Stimulated activated CD8-positive, alpha-beta memory T cell treated with anti-CD3 and anti-CD28 coated beads, Interleukin-4, amount 100 ng/mL, for 1 hour (primary cell): Measurements from ENCODE around the gene AP2A1.

Experiments
- DNase-seq, 2 donors: peaks; one replicate each; pipeline ENCODE4 v3.0.0-alpha.2; 2020; ENCODE audit warnings: low read depth in 2 of 2, low spot score in 1 of 2

AP2A1 gene

GRCh38 chr19:49854378-49855263, 87.8 kb downstream of the AP2A1 start:
- DNase-seq: no peak

DNA sequence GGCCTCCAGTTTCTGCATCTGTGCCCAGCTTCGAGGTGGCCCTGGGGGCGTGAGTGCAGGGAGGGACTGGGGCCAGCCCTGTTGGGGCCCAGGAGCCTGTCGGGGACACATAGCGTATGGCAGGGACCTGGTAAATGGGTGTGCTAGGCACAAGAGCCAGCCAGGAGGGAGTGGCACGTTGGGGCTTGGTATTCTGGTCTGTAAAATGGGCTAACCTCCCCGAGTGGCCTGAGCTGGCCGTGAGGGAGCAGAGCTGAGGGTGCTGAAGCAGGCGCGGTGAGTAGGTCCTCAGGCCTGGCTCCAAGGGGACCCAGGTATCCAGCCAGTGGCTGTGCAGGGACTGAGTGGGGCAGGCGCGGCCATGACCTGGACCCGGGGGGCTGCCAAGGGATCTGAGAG, 88.5 kb downstream of the AP2A1 start:
- no peak for DNase-seq

DNA sequence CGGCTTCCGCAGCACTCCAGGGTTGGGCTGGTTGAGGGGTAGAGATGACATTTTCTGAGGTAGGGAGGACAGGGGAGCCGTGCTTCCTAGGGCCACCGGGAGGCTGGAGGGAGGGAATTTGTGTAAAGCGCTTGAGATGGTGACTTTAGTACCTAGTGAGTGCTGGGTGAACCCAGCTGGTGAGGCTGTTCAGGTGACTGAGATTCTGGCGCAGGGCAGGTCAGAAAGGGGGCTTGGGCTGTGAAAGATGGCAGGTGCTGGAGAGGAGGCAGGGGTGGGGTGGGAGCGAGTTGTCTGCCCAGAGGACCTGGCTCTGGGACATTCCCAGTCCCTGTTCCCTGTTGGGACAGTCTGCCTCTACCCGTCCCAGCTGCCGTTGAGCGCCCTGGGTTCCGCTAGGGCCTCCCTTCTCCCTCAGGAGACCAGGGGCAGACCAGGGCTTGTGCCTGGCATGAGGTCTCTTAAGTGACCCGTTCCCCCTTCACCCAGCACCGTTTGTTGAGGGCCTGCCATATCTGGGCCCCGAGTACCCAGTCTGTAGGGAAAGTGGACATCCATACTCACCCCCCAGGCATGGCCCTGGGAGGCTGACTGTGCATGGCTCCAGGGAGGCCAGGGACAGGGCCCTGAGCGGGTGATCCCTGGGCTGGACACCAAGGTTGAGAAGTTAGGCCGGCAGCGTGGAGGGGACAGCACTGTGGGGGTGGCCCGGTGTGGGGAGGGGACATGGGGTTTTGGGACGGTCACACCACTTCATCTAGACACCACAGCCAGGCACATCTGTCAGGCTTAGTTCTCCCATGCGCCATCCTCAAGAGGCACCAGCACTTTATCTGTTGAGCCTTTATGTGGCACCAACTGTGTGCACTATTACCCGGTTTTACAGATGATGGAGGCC, 89.1 kb downstream of the AP2A1 start:
- DNase-seq: no peak

- no peak for DNase-seq
Observed at GRCh38 chr19:49856574-49857021, 89.8 kb downstream of the AP2A1 start.
